K562 (cell line): ENCODE measurements around the gene HAUS2.

Source experiments
- CTCF ChIP-seq, 3 experiments: IDR thresholded peaks in 2 of 3; conservative IDR thresholded peaks in 1 of 3; 2 replicates each; pipeline ENCODE4 v1.5.1; 2011 to 2012; ENCODE audit warnings: low read length in 3 of 3, mild to moderate bottlenecking in 3 of 3, control low read depth in 2 of 3, improper control_type of control experiment in 1 of 3, inconsistent platforms in 1 of 3, low read depth in 1 of 3, mixed read lengths in 1 of 3, moderate library complexity in 1 of 3; ENCODE audit not compliant: insufficient read depth in 2 of 3
- CTCFL ChIP-seq: IDR thresholded peaks from 2 replicates; pipeline ENCODE4 v1.6.1; 2011; ENCODE audit warnings: borderline replicate concordance, low read depth, mild to moderate bottlenecking, moderate library complexity, low read length; ENCODE audit not compliant: insufficient read depth, poor library complexity, severe bottlenecking
- E2F1 ChIP-seq: sonication (generic); formaldehyde crosslinking; IDR thresholded peaks from 2 replicates; pipeline ENCODE4 v1.8.1; 2023; ENCODE audit warnings: mild to moderate bottlenecking, missing genetic modification reagents, moderate library complexity
- E2F4 ChIP-seq: sonication (generic); formaldehyde crosslinking; IDR thresholded peaks from 2 replicates; pipeline ENCODE4 v1.8.0; 2022; ENCODE audit warnings: mild to moderate bottlenecking, low read depth, missing genetic modification reagents
- ELF1 ChIP-seq: fragments of 200-800 bp; sonication (Bioruptor generic); IDR thresholded peaks from 2 replicates; pipeline ENCODE4 v1.6.1; 2016; ENCODE audit warnings: missing genetic modification characterization, missing compliant biosample characterization
- EP300 ChIP-seq: IDR thresholded peaks from 2 replicates; pipeline ENCODE4 v1.6.1; 2012; ENCODE audit warnings: low read length, improper control_type of control experiment
- GTF2F1 ChIP-seq: IDR thresholded peaks from 2 replicates; pipeline ENCODE4 v1.6.1; 2011; ENCODE audit warnings: low read depth, low read length, improper control_type of control experiment
- HDAC2 ChIP-seq: fragments of 450-650 bp; IDR thresholded peaks from 2 replicates; pipeline ENCODE4 v1.6.1; 2016; ENCODE audit warnings: mild to moderate bottlenecking
- LARP7 ChIP-seq: fragments of 450-650 bp; IDR thresholded peaks from 2 replicates; pipeline ENCODE4 v1.6.1; 2016
- MLX ChIP-seq, 2 experiments: fragments of 450-650 bp in 1 of 2; sonication (generic) in 1 of 2; formaldehyde crosslinking; conservative IDR thresholded peaks; 2 replicates each; pipeline versions ENCODE4 v1.4.0 to v1.8.1; 2020 to 2022; ENCODE audit warnings: mild to moderate bottlenecking in 1 of 2, missing genetic modification reagents in 1 of 2
- ZBTB49 ChIP-seq: sonication (generic); formaldehyde crosslinking; IDR thresholded peaks from 2 replicates; pipeline ENCODE4 v1.8.0; 2022; ENCODE audit warnings: missing genetic modification reagents, mild to moderate bottlenecking, borderline replicate concordance
- ZBTB7A ChIP-seq: IDR thresholded peaks from 2 replicates; pipeline ENCODE4 v1.6.1; 2011; ENCODE audit warnings: low read depth, mild to moderate bottlenecking, low read length, moderate library complexity, borderline replicate concordance; ENCODE audit not compliant: control insufficient read depth
- ZNF398 ChIP-seq: fragments of 250-450 bp; sonication (Bioruptor Pico); IDR thresholded peaks from 2 replicates; pipeline ENCODE4 v1.8.0; 2021; ENCODE audit warnings: moderate library complexity, mild to moderate bottlenecking, inconsistent platforms

- TF ChIP-seq LARP7 (no peak), ZBTB49 (CRISPR knock-in tag) (no peak), E2F4 (CRISPR knock-in tag) (no peak), E2F1 (CRISPR knock-in tag) (no peak), ELF1 (no peak), CTCF (IDR thresholded peaks at IDR 0.05 in 2 of 3, conservative IDR thresholded peaks at IDR 0.05 in 1 of 3; ENCODE audit: insufficient read depth in 2 of 3, low read depth in 1 of 3, low read length in 3 of 3) (no peak), MLX (CRISPR knock-in tag; conservative IDR thresholded peaks at IDR 0.05) (no peak), EP300 (no peak), CTCFL (no peak), ZNF398 (no peak), GTF2F1 (no peak), HDAC2 (no peak), ZBTB7A (no peak)
Measured at GRCh38 chr15:42605796-42606195, 57.2 kb downstream of the HAUS2 start.
